ENCODE results near the gene SNAPC1.

DNA sequence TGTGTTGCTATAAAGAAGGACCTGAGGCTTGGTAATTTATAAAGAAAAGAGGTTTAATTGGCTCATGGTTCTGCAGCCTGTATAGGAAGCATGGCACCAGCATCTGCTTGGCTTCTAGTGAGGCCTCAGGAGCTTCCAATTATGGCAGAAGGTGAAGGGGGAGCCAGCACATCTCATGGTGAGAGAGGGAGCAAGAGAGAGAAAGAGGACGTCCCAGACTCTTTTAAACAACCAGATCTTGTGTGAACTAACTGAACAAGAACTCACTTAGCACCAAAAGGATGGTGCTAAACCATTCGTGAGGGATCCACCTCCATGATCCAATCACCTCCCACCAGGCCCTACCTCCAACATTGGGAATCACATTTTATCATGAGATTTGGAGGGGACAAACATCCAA lies 6.1 kb upstream of the SNAPC1 start:
- TF ChIP-seq, protein P1, sequence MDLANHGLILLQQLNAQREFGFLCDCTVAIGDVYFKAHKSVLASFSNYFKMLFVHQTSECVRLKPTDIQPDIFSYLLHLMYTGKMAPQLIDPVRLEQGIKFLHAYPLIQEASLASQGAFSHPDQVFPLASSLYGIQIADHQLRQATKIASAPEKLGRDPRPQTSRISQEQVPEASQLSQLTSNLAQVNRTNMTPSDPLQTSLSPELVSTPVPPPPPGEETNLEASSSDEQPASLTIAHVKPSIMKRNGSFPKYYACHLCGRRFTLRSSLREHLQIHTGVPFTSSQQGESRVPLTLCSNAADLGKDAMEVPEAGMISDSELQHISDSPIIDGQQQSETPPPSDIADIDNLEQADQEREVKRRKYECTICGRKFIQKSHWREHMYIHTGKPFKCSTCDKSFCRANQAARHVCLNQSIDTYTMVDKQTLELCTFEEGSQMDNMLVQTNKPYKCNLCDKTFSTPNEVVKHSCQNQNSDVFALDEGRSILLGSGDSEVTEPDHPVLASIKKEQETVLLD (CRISPR knock-in tag; IDR thresholded peaks at IDR 0.05; ENCODE audit: low read depth), result no peak
- TF ChIP-seq, protein P2, sequence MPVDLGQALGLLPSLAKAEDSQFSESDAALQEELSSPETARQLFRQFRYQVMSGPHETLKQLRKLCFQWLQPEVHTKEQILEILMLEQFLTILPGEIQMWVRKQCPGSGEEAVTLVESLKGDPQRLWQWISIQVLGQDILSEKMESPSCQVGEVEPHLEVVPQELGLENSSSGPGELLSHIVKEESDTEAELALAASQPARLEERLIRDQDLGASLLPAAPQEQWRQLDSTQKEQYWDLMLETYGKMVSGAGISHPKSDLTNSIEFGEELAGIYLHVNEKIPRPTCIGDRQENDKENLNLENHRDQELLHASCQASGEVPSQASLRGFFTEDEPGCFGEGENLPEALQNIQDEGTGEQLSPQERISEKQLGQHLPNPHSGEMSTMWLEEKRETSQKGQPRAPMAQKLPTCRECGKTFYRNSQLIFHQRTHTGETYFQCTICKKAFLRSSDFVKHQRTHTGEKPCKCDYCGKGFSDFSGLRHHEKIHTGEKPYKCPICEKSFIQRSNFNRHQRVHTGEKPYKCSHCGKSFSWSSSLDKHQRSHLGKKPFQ (CRISPR knock-in tag; IDR thresholded peaks at IDR 0.05; ENCODE audit: insufficient replicate concordance), result no peak
- TF ChIP-seq, protein P3, sequence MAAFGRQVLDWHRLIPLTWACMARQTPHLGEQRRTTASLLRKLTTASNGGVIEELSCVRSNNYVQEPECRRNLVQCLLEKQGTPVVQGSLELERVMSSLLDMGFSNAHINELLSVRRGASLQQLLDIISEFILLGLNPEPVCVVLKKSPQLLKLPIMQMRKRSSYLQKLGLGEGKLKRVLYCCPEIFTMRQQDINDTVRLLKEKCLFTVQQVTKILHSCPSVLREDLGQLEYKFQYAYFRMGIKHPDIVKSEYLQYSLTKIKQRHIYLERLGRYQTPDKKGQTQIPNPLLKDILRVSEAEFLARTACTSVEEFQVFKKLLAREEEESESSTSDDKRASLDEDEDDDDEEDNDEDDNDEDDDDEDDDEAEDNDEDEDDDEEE (CRISPR knock-in tag; IDR thresholded peaks at IDR 0.05), result no peak
- TF ChIP-seq ZNF615 (CRISPR knock-in tag; IDR thresholded peaks at IDR 0.05; ENCODE audit: borderline replicate concordance) (no peak), ZSCAN12 (CRISPR knock-in tag; IDR thresholded peaks at IDR 0.05) (no peak), ELF4 (CRISPR knock-in tag; IDR thresholded peaks at IDR 0.05; ENCODE audit: borderline replicate concordance) (no peak), ZNF749 (CRISPR knock-in tag; IDR thresholded peaks at IDR 0.05; ENCODE audit: borderline replicate concordance) (no peak)
- TF ChIP-seq, protein P4, sequence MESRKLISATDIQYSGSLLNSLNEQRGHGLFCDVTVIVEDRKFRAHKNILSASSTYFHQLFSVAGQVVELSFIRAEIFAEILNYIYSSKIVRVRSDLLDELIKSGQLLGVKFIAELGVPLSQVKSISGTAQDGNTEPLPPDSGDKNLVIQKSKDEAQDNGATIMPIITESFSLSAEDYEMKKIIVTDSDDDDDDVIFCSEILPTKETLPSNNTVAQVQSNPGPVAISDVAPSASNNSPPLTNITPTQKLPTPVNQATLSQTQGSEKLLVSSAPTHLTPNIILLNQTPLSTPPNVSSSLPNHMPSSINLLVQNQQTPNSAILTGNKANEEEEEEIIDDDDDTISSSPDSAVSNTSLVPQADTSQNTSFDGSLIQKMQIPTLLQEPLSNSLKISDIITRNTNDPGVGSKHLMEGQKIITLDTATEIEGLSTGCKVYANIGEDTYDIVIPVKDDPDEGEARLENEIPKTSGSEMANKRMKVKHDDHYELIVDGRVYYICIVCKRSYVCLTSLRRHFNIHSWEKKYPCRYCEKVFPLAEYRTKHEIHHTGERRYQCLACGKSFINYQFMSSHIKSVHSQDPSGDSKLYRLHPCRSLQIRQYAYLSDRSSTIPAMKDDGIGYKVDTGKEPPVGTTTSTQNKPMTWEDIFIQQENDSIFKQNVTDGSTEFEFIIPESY (CRISPR knock-in tag; IDR thresholded peaks at IDR 0.05), result no peak
